Activated CD4-positive, alpha-beta T cell treated with anti-CD3 and anti-CD28 coated beads for 24 hours (primary cell): ENCODE data around the gene CEMIP.

Experiments
- DNase-seq, 2 donors: peaks; one replicate each; pipeline ENCODE4 v3.0.0-alpha.2; 2020; ENCODE audit warnings: low read depth in 2 of 2

The CEMIP gene

DNA sequence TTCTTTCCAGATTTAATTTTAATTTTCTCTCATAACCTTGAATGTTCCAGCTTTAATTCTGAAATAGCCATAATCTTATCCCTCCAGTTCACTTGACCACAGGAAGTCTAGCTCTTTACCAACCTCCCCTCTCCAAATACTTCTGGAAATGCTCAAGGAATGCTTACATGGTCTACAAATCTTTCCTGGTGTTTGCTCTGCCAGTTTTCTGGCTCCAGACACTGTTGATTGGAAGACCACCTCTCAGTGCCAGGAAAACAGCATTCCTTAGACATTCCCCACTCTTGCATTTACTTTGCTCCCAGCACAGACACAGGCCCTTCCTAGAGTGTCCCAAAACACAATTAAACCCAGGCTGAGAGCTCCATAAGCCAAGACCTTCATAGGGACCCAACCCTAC is 111.8 kb downstream of the CEMIP start:
- DNase-seq: no peak

GRCh38 chr15:80892414-80892813 is 113.2 kb downstream of the CEMIP start:
- DNase-seq: no peak

GRCh38 chr15:80893777-80894176 is 114.6 kb downstream of the CEMIP start:
- no peak for DNase-seq

DNA sequence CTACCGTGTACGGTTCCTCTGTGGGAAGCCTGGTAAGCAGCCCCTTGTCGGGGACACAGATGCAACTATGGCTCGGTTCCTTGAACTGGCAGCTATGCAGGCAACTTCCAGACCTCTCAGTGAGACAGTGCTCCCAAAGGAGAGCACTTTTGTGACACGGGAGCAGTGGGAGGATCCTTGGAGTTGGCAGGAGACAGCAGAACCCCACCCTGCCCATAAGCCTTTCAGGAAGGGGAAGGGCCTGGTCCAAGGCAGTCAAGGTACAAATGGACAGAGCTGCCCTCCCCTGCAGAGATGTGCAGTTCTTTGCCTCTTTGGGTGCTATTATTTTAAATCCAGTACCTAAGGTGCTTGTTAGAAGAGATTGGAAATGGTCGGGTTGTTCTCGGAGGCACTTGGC is 115.9 kb downstream of the CEMIP start:
- DNase-seq: no peak

DNA sequence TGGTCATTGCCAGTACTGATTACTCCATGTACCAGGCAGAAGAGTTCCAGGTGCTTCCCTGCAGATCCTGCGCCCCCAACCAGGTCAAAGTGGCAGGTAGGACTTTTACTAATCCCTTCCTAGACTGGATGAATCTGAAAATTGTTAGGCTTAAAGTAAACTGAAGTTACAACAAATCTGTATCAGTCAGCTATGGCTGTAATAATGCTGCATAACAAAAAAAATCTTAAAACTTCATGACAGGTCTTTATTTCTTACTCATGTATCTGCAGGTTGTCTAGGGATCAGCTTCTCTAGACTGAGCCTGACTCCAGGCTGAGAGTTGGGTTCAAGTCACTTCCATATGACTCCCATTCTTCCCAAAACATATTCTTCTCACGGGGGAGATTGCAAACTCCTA is 116.8 kb downstream of the CEMIP start:
- no peak for DNase-seq

- DNase-seq: no peak
These were observed 118.9 kb downstream of the CEMIP start for GRCh38 chr15:80898040-80898439.

DNA sequence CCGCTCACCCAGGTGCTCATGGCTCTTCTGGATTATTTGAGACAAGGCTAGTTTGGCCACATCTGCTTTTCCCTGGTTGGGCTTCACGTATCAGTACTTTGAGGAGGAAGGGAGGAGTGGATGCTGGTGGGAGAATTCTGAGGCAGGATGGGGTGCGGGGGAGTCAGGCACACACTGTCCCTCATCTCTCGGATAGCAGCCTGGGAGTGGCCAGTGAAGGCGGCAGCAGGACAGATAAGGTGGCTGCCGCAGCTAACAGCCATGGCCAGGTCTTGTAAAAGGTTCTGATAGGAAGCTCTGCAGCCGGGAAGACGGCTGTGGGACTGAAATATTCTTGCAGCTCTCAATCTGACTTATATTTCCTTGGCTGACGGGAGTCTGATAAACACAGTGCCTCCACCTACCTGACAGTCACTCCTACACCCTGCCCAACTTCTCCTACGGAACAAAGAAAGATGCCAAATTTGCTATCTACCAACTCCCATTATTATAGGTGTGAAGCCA is 123.2 kb downstream of the CEMIP start:
- DNase-seq: no peak

GRCh38 chr15:80904998-80905397 is 125.8 kb downstream of the CEMIP start:
- DNase-seq: no peak

GRCh38 chr15:80906159-80906766 is 127.1 kb downstream of the CEMIP start:
- no peak for DNase-seq

- DNase-seq: no peak
These were observed 132.7 kb downstream of the CEMIP start for GRCh38 chr15:80911821-80912220.

DNA sequence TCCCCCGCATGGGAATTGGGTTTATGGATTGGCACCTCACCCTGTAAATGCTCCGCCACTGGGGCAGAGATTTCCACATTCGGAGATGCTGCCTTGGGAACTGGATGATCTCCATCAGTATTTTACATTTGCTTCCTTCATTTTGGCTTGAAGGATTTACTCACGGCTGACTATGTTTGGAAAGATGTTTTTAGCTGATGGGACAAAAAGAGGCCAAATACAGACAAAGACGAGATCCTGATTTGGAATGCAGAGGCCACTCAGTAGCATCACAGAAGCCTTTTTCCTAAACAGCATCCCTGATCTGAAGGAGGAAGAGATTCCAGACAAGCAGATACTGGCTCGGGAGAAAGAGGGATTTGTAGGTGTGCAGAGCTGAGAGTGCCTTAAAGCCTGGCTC is 133.5 kb downstream of the CEMIP start:
- DNase-seq: no peak

- no peak for DNase-seq
These were observed 134.4 kb downstream of the CEMIP start for GRCh38 chr15:80913541-80913940.

DNA sequence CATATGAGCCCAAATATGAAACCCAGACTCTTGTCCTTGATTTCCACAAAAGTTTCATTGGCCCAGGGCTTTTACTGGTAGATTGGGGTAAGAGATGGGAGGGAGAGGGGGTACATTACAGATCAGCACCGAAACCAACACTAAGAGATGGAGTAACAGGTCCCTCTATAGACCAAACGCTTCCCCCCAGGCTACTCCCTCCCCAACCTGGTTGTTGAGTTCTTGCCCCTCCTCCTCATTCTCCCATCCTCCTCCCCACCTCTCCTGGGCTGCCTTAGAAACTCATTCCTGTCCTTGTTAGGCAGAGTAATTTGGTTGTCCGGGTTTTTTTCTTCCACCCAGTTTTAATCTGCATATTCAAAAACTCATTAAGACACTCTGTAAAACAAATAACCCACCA is 136.3 kb downstream of the CEMIP start:
- no peak for DNase-seq

DNA sequence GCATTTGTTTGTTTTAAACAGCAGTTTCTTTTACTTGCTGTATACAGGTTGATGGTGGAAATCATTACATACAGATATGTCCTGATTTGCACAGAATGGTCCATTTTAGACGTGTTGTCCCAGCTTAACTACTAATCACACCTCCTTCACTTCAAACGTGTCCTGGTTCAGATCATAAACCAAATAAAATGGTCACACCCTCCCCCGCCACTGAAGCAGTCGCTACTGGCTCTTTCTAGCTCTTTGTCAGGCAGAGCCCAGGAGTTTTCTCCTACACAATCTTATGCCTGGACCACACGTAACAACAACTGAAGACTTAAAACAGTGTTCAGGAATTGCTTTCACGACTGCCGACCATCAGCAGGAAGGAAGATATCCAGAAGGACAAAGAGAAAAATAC is 136.9 kb downstream of the CEMIP start:
- DNase-seq: no peak

DNA sequence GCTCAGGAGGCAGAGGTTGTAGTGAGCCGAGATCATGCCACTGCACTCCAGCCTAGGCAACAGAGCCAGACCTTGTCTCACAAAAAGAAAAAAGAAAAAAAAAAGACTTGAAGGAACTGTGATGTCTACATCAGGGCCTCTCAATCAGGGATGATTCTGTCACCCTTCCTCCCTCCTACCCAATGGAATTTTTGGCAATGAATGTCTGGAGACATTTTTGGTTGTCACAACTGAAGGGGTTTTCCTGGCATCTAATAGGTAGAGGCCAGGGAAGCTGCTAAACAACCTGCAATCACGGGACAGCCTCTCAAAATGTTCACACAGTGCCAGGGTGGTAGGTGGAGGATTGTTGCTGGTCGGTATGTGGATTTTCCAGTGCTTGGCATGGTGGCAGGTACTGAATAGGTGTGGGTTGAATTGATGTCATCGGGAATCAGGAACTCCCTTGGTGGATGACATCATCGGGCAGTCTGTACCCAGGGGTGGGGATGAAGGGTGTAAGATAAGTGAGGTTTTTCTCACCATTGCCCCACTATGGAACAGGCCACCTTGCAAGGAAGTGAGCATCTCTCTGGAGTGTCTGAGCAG is 139.1 kb downstream of the CEMIP start:
- no peak for DNase-seq

DNA sequence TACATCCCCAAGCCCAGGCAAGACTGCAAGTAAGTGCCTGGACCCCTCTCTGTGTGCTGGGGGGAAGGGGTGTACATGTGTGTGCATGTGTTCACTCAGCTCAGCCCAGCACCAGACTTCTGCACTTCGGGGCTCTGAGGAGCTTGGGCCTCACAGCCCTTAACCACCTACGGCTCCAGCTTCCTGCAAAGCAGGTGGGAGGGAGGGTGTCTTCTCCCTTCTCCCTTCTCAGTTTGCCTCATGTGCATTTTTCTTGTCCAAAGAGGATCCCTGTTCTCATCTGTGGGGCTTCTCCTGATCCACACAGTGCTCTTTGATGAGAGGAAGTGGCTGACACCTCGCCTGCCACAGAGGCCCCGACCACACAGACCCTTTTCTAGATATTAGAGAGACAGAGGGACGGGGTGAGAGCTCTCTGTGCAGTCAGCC is 141.1 kb downstream of the CEMIP start:
- DNase-seq: no peak

DNA sequence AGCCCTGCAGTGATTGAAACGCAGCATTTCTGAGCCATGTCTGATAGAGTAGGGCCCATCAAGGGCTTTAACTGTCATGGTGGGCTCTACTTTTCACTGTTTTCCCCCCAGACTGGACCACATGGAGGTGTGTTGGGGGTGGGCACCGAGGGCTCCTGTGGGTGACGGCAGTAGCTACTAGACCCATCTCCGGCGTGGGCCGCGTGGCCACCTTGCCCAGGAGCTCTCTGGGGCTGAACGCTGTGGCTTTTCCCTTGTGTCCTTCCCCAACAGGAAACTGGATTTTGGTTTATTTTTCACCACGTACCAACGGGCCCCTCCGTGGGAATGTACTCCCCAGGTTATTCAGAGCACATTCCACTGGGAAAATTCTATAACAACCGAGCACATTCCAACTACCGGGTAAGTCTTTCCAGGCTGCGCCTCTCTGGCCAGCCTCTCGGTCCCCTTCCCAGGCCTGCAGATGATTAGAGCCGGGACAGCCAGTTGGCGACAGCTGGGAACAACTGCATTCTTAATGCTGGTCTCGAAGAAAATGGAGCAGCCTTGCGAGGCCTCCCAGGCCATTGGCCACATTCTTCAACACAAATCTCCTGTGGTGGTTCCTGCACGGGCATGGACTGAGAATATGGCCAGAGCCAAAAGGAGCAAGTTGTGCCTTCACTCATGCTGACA is 142.7 kb downstream of the CEMIP start:
- no peak for DNase-seq

- no peak for DNase-seq
These were observed 144.5 kb downstream of the CEMIP start for GRCh38 chr15:80923668-80924067.

GRCh38 chr15:80924278-80924677 is 145.1 kb downstream of the CEMIP start:
- no peak for DNase-seq

- no peak for DNase-seq
These were observed 146.5 kb downstream of the CEMIP start for GRCh38 chr15:80925597-80926059.

DNA sequence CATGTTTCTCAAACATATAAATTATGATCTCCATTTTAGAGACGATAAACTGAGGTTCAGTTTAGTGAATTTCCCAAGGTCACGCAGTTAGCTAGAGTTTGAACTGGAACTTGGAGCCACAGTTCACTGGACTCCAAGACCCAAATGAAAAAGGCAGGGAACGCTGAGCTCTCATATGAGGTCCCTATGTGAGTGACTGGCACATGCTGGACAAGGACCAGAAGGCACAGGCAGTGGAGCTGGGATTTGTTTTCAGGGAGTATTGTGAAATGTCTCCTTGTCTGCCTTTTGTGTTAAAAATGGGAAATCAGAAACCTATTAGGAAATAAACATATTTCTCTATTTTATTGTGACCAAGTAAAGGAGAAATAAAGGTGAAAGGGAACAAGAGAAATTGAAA is 147.0 kb downstream of the CEMIP start:
- DNase-seq: no peak

- no peak for DNase-seq
These were observed 150.1 kb downstream of the CEMIP start for GRCh38 chr15:80929225-80929624.

GRCh38 chr15:80929689-80930088 is 150.5 kb downstream of the CEMIP start:
- no peak for DNase-seq
